Fibroblast of mammary gland (primary cell): ENCODE measurements around the gene INHBA.

ENCODE experiments used
- DNase-seq: peaks from one replicate; pipeline ENCODE4 v3.0.0-alpha.2; 2010; ENCODE audit warnings: low read depth
- H3K4me3 ChIP-seq: 2 replicates; pipeline ENCODE4 v1.5.1; 2011; ENCODE audit warnings: low read depth, mild to moderate bottlenecking, low read length, moderate library complexity; ENCODE audit not compliant: control insufficient read depth
- CTCF ChIP-seq: conservative IDR thresholded peaks from 2 replicates; pipeline ENCODE4 v1.5.1; 2011; ENCODE audit warnings: low read depth, low read length, inconsistent platforms; ENCODE audit not compliant: control insufficient read depth, insufficient read depth

Gene INHBA

GRCh38 chr7:41720046-41720445 is 17.2 kb upstream of the INHBA start:
- H3K4me3 ChIP-seq = no peak overlapping the region
- DNase-seq = no peak
- no peak for TF ChIP-seq CTCF

GRCh38 chr7:41716691-41717090 is 13.8 kb upstream of the INHBA start:
- TF ChIP-seq CTCF = no peak
- H3K4me3 ChIP-seq = no peak overlapping the region
- peak; percentile 54 for DNase-seq

- H3K4me3 ChIP-seq = no peak overlapping the region
- TF ChIP-seq CTCF = no peak
- DNase-seq = no peak
Measured at GRCh38 chr7:41715000-41715399, 12.1 kb upstream of the INHBA start.

- peak; percentile 58 for DNase-seq
- TF ChIP-seq CTCF = peak; percentile 54
- no peak overlapping the region for H3K4me3 ChIP-seq
Measured at GRCh38 chr7:41711283-41712064, 8.6 kb upstream of the INHBA start.

- no peak overlapping the region for H3K4me3 ChIP-seq
- TF ChIP-seq CTCF = no peak
- no peak for DNase-seq
Measured at GRCh38 chr7:41710838-41711237, 7.9 kb upstream of the INHBA start.

GRCh38 chr7:41709621-41710020 is 6.7 kb upstream of the INHBA start:
- peak; percentile 97 for DNase-seq
- no peak overlapping the region for H3K4me3 ChIP-seq
- TF ChIP-seq CTCF = no peak

- TF ChIP-seq CTCF = no peak
- no peak overlapping the region for H3K4me3 ChIP-seq
- no peak for DNase-seq
Measured at GRCh38 chr7:41708581-41709358, 5.9 kb upstream of the INHBA start.
